ENCODE measurements around the gene ADCYAP1R1. TPM values are rescaled to one million over a fixed set of nuclear protein-coding genes. Genes with fewer than 3 reads are reported as not detected.

ADCYAP1R1 gene
- total RNA-seq, 4 donors from 2014 or later: 1.9 to 7.4 (median 3.4) TPM

- H3K9me3 ChIP-seq: no peaks in the 10 kb centered on the region
- H3K4me1 ChIP-seq: no peaks in the 10 kb centered on the region
- TF ChIP-seq CTCF (IDR thresholded peaks at IDR 0.05): no peak
- no peak for TF ChIP-seq POLR2A (IDR thresholded peaks at IDR 0.05)
- no peak for TF ChIP-seq POLR2AphosphoS5 (IDR thresholded peaks at IDR 0.05)
- TF ChIP-seq EP300 (IDR thresholded peaks at IDR 0.05; ENCODE audit: low read depth): no peak
- 78% methylated on average over 9 of the region's 11 CpGs; no CpG with 5 or more reads in 1 of the 2 donors for WGBS, 2 donors (ENCODE audit: low coverage in 1 of 2)
- H3K27ac ChIP-seq: no peak overlapping the region
- no peak overlapping the region for H3K4me3 ChIP-seq
- peaks cover 4% of the 10 kb centered on the region for H3K27me3 ChIP-seq
- H3K36me3 ChIP-seq: no peaks in the 10 kb centered on the region
- intact Hi-C loops (cut with DNase I; ENCODE audit: low total_unique reads): no loop called here
- DNase-seq: no peak
- in situ Hi-C loops (cut with MboI; ENCODE audit: low pct_ligation_motif_present in 1 of 4, low pct_unique_long_range_greater_than_20kb in 1 of 4, low sequenced_read_pairs in 3 of 4): no loop called here
Measured at GRCh38 chr7:31079126-31079823, 27.2 kb downstream of the ADCYAP1R1 start.

GRCh38 chr7:31079824-31080511 is 27.9 kb downstream of the ADCYAP1R1 start:
- intact Hi-C loops (cut with DNase I; ENCODE audit: low total_unique reads): no loop called here
- WGBS, 2 donors (ENCODE audit: low coverage in 1 of 2): 43 to 56% methylated on average over 5 to 6 of the region's 6 CpGs

GRCh38 chr7:31080763-31081162 is 28.7 kb downstream of the ADCYAP1R1 start:
- no peak for DNase-seq
- Histone ChIP-seq H3K36me3 (no peaks in the 10 kb centered on the region), H3K4me3 (no peak overlapping the region), H3K9me3 (no peaks in the 10 kb centered on the region), H3K27me3 (peaks cover 4% of the 10 kb centered on the region), H3K4me1 (no peaks in the 10 kb centered on the region), H3K27ac (no peak overlapping the region)
- in situ Hi-C loops (cut with MboI; ENCODE audit: low pct_ligation_motif_present in 1 of 4, low pct_unique_long_range_greater_than_20kb in 1 of 4, low sequenced_read_pairs in 3 of 4) (no loop called here), intact Hi-C loops (cut with DNase I; ENCODE audit: low total_unique reads) (no loop called here)
- TF ChIP-seq CTCF (IDR thresholded peaks at IDR 0.05): no peak
- no peak for TF ChIP-seq POLR2AphosphoS5 (IDR thresholded peaks at IDR 0.05)
- TF ChIP-seq EP300 (IDR thresholded peaks at IDR 0.05; ENCODE audit: low read depth): no peak
- TF ChIP-seq POLR2A (IDR thresholded peaks at IDR 0.05): no peak
- WGBS, 2 donors (ENCODE audit: low coverage in 1 of 2): 60 to 86% methylated on average over 1 to 6 of the region's 6 CpGs

More at GRCh38 chr7:31079824-31080511, 27.9 kb downstream of the ADCYAP1R1 start:
- DNase-seq: no peak
- TF ChIP-seq CTCF (IDR thresholded peaks at IDR 0.05) (no peak), EP300 (IDR thresholded peaks at IDR 0.05; ENCODE audit: low read depth) (no peak), POLR2AphosphoS5 (IDR thresholded peaks at IDR 0.05) (no peak), POLR2A (IDR thresholded peaks at IDR 0.05) (no peak)
- H3K27me3 ChIP-seq: peaks cover 4% of the 10 kb centered on the region
- H3K9me3 ChIP-seq: no peaks in the 10 kb centered on the region
- no peak overlapping the region for H3K4me3 ChIP-seq
- no peak overlapping the region for H3K27ac ChIP-seq
- no peaks in the 10 kb centered on the region for H3K4me1 ChIP-seq
- no peaks in the 10 kb centered on the region for H3K36me3 ChIP-seq
- in situ Hi-C loops (cut with MboI; ENCODE audit: low pct_ligation_motif_present in 1 of 4, low pct_unique_long_range_greater_than_20kb in 1 of 4, low sequenced_read_pairs in 3 of 4): no loop called here

GRCh38 chr7:31082017-31082416 is 29.9 kb downstream of the ADCYAP1R1 start:
- TF ChIP-seq CTCF (IDR thresholded peaks at IDR 0.05) (no peak), EP300 (IDR thresholded peaks at IDR 0.05; ENCODE audit: low read depth) (no peak), POLR2AphosphoS5 (IDR thresholded peaks at IDR 0.05) (no peak), POLR2A (IDR thresholded peaks at IDR 0.05) (no peak)
- peaks cover 4% of the 10 kb centered on the region for H3K27me3 ChIP-seq
- H3K36me3 ChIP-seq: no peaks in the 10 kb centered on the region
- H3K9me3 ChIP-seq: no peaks in the 10 kb centered on the region
- H3K27ac ChIP-seq: no peak overlapping the region
- intact Hi-C loops (cut with DNase I; ENCODE audit: low total_unique reads) (no loop called here), in situ Hi-C loops (cut with MboI; ENCODE audit: low pct_ligation_motif_present in 1 of 4, low pct_unique_long_range_greater_than_20kb in 1 of 4, low sequenced_read_pairs in 3 of 4) (no loop called here)
- DNase-seq: no peak
- no peak overlapping the region for H3K4me3 ChIP-seq
- WGBS, 2 donors (ENCODE audit: low coverage in 1 of 2): 69 to 70% methylated on average over 4 to 12 of the region's 12 CpGs
- H3K4me1 ChIP-seq: no peaks in the 10 kb centered on the region
